ENCODE results near the gene DLGAP1.

DLGAP1 gene

GRCh38 chr18:3722649-3723433 lies 732.3 kb downstream of the DLGAP1 start:
- Histone ChIP-seq H3K9ac (ENCODE audit: low read length) (peak overlapping the region; percentile 47; the same call in 1 of the 2 replicates), H3K9me3 (ENCODE audit: low read length) (no peaks in the 10 kb centered on the region), H3K4me2 (ENCODE audit: low read length) (peak overlapping the region; percentile 55), H2AFZ (ENCODE audit: low read length) (peak overlapping the region; percentile 70; the same call in 1 of the 2 replicates), H3K4me1 (ENCODE audit: insufficient read depth, low read length, severe bottlenecking) (peaks cover 94% of the 10 kb centered on the region), H3K27ac (ENCODE audit: low read depth, low read length, poor library complexity, severe bottlenecking) (peak overlapping the region; percentile 95), H3K79me2 (ENCODE audit: insufficient read depth, low read length) (no peaks in the 10 kb centered on the region), H3K9me2 (ENCODE audit: low read depth, low read length) (no peaks in the 10 kb centered on the region), H3K27me3 (ENCODE audit: insufficient read depth, low read length) (no peaks in the 10 kb centered on the region), H3K36me3 (ENCODE audit: insufficient read depth, low read length) (no peaks in the 10 kb centered on the region), H3F3A (ENCODE audit: insufficient read depth, low read length) (peaks cover 4% of the 10 kb centered on the region; the same call in 1 of the 2 replicates), H3K4me3 (ENCODE audit: low read depth, low read length, poor library complexity, severe bottlenecking) (peak overlapping the region; percentile 35), H4K20me1 (ENCODE audit: insufficient read depth, low read length) (no peaks in the 10 kb centered on the region)
- TF ChIP-seq EZH2 (IDR thresholded peaks at IDR 0.05; ENCODE audit: borderline replicate concordance, low read length): no peak
- TF ChIP-seq CTCF (IDR thresholded peaks at IDR 0.05; ENCODE audit: low read length): no peak

- H3K27me3 ChIP-seq (ENCODE audit: insufficient read depth, low read length): no peaks in the 10 kb centered on the region
- peak overlapping the region; percentile 95 for H3K27ac ChIP-seq (ENCODE audit: low read depth, low read length, poor library complexity, severe bottlenecking)
- H3K4me2 ChIP-seq (ENCODE audit: low read length): peak overlapping the region; percentile 55; the same call in 1 of the 2 replicates
These were observed 733.1 kb downstream of the DLGAP1 start for GRCh38 chr18:3721771-3722648.

More at GRCh38 chr18:3721771-3722648, 733.1 kb downstream of the DLGAP1 start:
- Histone ChIP-seq H3K4me1 (ENCODE audit: insufficient read depth, low read length, severe bottlenecking) (peaks cover 97% of the 10 kb centered on the region), H3K4me3 (ENCODE audit: low read depth, low read length, poor library complexity, severe bottlenecking) (no peak overlapping the region), H4K20me1 (ENCODE audit: insufficient read depth, low read length) (no peaks in the 10 kb centered on the region), H3K79me2 (ENCODE audit: insufficient read depth, low read length) (no peaks in the 10 kb centered on the region), H3K36me3 (ENCODE audit: insufficient read depth, low read length) (no peaks in the 10 kb centered on the region), H3F3A (ENCODE audit: insufficient read depth, low read length) (peaks cover 6% of the 10 kb centered on the region; the same call in 1 of the 2 replicates), H3K9me2 (ENCODE audit: low read depth, low read length) (no peaks in the 10 kb centered on the region), H2AFZ (ENCODE audit: low read length) (no peak overlapping the region), H3K9ac (ENCODE audit: low read length) (peak overlapping the region; percentile 42), H3K9me3 (ENCODE audit: low read length) (no peaks in the 10 kb centered on the region)
- TF ChIP-seq CTCF (IDR thresholded peaks at IDR 0.05; ENCODE audit: low read length): no peak
- TF ChIP-seq EZH2 (IDR thresholded peaks at IDR 0.05; ENCODE audit: borderline replicate concordance, low read length): no peak

All from OCI-LY1 (cell line).